H1 (cell line): Measurements from ENCODE around the gene THOC6. TPM values are rescaled to one million over a fixed set of nuclear protein-coding genes. Genes with fewer than 3 reads are reported as not detected.

ENCODE experiments used
- CREB1 ChIP-seq: IDR thresholded peaks from 2 replicates; pipeline ENCODE4 v1.6.1; 2012; ENCODE audit warnings: inconsistent platforms
- GABPA ChIP-seq: IDR thresholded peaks from 2 replicates; pipeline ENCODE4 v1.6.1; 2011; ENCODE audit warnings: mild to moderate bottlenecking, low read length, moderate library complexity, borderline replicate concordance; ENCODE audit not compliant: insufficient read depth
- JUN ChIP-seq: IDR thresholded peaks from 2 replicates; pipeline ENCODE4 v1.6.1; 2011; ENCODE audit warnings: low read depth, mild to moderate bottlenecking, improper control_type of control experiment, low read length
- JUND ChIP-seq: IDR thresholded peaks from 2 replicates; pipeline ENCODE4 v1.6.1; 2011; ENCODE audit warnings: mild to moderate bottlenecking, improper control_type of control experiment, low read length
- KDM1A ChIP-seq: fragments of 200-600, 300-600 bp; sonication (generic); IDR thresholded peaks from 2 replicates; pipeline ENCODE4 v1.7.1; 2016; ENCODE audit warnings: mild to moderate bottlenecking, low read length, borderline replicate concordance
- KDM4A ChIP-seq: IDR thresholded peaks from one replicate; pipeline ENCODE4 v1.7.1; 2012; ENCODE audit warnings: low read depth, mild to moderate bottlenecking, moderate library complexity, low read length, inconsistent platforms; ENCODE audit not compliant: severe bottlenecking
- NANOG ChIP-seq: IDR thresholded peaks from 2 replicates; pipeline ENCODE4 v1.6.1; 2011; ENCODE audit warnings: low read length, low read depth, mild to moderate bottlenecking, inconsistent platforms; ENCODE audit not compliant: insufficient read depth, poor library complexity, severe bottlenecking
- RNF2 ChIP-seq: fragments of 200-900, 300-1000 bp; sonication (generic); IDR thresholded peaks from 2 replicates; pipeline ENCODE4 v1.7.1; 2016; ENCODE audit warnings: borderline replicate concordance, low read depth, mild to moderate bottlenecking, antibody characterized with exemption, low read length; ENCODE audit not compliant: poor library complexity, severe bottlenecking; ENCODE audit errors: missing control alignments
- SIRT6 ChIP-seq: IDR thresholded peaks from one replicate; pipeline ENCODE4 v1.7.1; 2012; ENCODE audit warnings: low read length, inconsistent platforms
- SP1 ChIP-seq: IDR thresholded peaks from 2 replicates; pipeline ENCODE4 v1.6.1; 2011; ENCODE audit warnings: low read depth, low read length
- SP4 ChIP-seq: IDR thresholded peaks from 2 replicates; pipeline ENCODE4 v1.6.1; 2012; ENCODE audit warnings: low read length, inconsistent platforms
- TCF12 ChIP-seq: IDR thresholded peaks from 2 replicates; pipeline ENCODE4 v1.6.1; 2011; ENCODE audit warnings: low read depth, mild to moderate bottlenecking, low read length
- TEAD4 ChIP-seq: IDR thresholded peaks from 2 replicates; pipeline ENCODE4 v1.6.1; 2012; ENCODE audit warnings: low read depth, low read length, inconsistent platforms, mixed read lengths
- ZNF274 ChIP-seq: IDR thresholded peaks from 2 replicates; pipeline ENCODE4 v1.7.0; 2012; ENCODE audit warnings: low read length, borderline replicate concordance; ENCODE audit errors: extremely low read depth
- polyA plus RNA-seq, 7 experiments: library from polyadenylated mRNA; depleted of rRNA in 3 of 7; stranded (reverse) in 5 of 7; unstranded in 2 of 7; fragments of >200 nt in 5 of 7; fragments of 200-250 nt in 2 of 7; gene quantifications; 1 replicate in 5 of 7; 2 replicates in 1 of 7; 4 replicates in 1 of 7; pipeline versions ENCODE4 v1.2.1 to v1.2.3, GENCODE V29; 2011 to 2013; ENCODE audit warnings: missing spikeins in 2 of 7, mixed read lengths in 2 of 7
- total RNA-seq: library from RNA; stranded (reverse); fragmentation: NEBNext Ultra II Directional; extraction: Animal tissue kit (Norgen Biotek cat#: 25700); gene quantifications from 2 replicates; pipeline ENCODE4 v1.2.1, GENCODE V29; 2021
- TF ChIP-seq, protein P1 (sequence below), 3 experiments: IDR thresholded peaks; 1 replicate in 2 of 3; 2 replicates in 1 of 3; pipeline versions ENCODE4 v1.5.1 to v1.6.1; 2011; ENCODE audit warnings: low read length in 3 of 3, mild to moderate bottlenecking in 3 of 3, inconsistent platforms in 2 of 3, low read depth in 1 of 3, moderate library complexity in 1 of 3; ENCODE audit not compliant: insufficient read depth in 1 of 3; ENCODE audit errors: control extremely low read depth in 1 of 3
- TF ChIP-seq, protein P2 (sequence below): IDR thresholded peaks from 2 replicates; pipeline ENCODE4 v1.6.1; 2012; ENCODE audit warnings: inconsistent platforms
- TF ChIP-seq, protein P3 (sequence below): IDR thresholded peaks from 2 replicates; pipeline ENCODE4 v1.6.1; 2012; ENCODE audit warnings: low read length, inconsistent platforms
- TF ChIP-seq, protein P4 (sequence below): IDR thresholded peaks from 2 replicates; pipeline ENCODE4 v1.6.1; 2012; ENCODE audit warnings: inconsistent platforms

The THOC6 gene
- total and polyA plus RNA-seq, 2 of the 8 experiments (the other 6 are each of a cell fraction or from before 2014, with no cell fraction given) = 78.5 to 111 TPM

DNA sequence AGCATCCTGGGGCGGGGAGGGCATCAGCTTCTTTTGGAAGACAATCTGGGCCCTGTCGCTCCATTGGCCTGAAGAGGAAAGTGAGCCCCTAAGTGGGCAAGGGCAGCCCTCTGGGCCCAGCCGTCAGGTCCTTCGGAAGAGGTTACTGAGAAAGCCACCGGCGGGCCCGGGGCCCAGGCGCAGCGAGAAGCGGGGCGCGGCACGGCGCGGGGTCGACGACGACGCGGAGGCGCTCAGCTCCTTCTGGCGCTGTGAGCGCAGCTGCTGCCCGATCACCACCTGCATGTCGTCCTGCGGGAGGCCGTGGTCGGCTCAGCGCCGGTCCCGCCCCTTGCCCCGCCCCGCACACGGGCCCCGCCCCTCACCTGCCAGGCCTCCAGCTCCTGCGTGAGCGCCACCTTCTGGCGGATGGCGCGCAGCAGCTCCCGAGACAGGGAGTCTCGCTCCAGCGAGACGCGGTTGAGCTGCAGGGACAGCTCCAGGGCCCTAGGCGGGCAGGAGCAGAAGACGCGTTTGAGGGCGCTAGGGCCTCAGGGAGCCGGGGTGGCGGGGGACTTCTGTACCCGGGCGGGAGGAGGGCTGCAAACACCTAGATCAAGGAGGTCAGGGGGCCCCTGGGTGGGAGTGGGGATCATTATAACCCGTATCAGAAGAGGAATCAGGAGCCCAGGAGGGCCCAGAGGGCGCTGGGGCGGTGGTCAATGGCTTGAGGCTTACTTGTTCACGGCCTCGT, 4.3 kb downstream of the THOC6 start (continued):
- TF ChIP-seq, protein P1, sequence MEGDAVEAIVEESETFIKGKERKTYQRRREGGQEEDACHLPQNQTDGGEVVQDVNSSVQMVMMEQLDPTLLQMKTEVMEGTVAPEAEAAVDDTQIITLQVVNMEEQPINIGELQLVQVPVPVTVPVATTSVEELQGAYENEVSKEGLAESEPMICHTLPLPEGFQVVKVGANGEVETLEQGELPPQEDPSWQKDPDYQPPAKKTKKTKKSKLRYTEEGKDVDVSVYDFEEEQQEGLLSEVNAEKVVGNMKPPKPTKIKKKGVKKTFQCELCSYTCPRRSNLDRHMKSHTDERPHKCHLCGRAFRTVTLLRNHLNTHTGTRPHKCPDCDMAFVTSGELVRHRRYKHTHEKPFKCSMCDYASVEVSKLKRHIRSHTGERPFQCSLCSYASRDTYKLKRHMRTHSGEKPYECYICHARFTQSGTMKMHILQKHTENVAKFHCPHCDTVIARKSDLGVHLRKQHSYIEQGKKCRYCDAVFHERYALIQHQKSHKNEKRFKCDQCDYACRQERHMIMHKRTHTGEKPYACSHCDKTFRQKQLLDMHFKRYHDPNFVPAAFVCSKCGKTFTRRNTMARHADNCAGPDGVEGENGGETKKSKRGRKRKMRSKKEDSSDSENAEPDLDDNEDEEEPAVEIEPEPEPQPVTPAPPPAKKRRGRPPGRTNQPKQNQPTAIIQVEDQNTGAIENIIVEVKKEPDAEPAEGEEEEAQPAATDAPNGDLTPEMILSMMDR (IDR thresholded peaks at IDR 0.05; ENCODE audit: control extremely low read depth in 1 of 3, insufficient read depth in 1 of 3, low read depth in 1 of 3, low read length in 3 of 3) = peak; percentile 85 to 95 (median 94)
- TF ChIP-seq JUND (no peak), TCF12 (no peak), TEAD4 (no peak), ZNF274 (no peak), GABPA (no peak), SIRT6 (no peak), KDM1A (no peak), SP1 (no peak), CREB1 (peak; percentile 52; the same call in 1 of the 2 replicates), SP4 (peak; percentile 79; the same call in 1 of the 2 replicates), NANOG (no peak), KDM4A (no peak), JUN (no peak), RNF2 (no peak)
- TF ChIP-seq, protein P2, sequence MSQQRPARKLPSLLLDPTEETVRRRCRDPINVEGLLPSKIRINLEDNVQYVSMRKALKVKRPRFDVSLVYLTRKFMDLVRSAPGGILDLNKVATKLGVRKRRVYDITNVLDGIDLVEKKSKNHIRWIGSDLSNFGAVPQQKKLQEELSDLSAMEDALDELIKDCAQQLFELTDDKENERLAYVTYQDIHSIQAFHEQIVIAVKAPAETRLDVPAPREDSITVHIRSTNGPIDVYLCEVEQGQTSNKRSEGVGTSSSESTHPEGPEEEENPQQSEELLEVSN = no peak
- TF ChIP-seq, protein P3, sequence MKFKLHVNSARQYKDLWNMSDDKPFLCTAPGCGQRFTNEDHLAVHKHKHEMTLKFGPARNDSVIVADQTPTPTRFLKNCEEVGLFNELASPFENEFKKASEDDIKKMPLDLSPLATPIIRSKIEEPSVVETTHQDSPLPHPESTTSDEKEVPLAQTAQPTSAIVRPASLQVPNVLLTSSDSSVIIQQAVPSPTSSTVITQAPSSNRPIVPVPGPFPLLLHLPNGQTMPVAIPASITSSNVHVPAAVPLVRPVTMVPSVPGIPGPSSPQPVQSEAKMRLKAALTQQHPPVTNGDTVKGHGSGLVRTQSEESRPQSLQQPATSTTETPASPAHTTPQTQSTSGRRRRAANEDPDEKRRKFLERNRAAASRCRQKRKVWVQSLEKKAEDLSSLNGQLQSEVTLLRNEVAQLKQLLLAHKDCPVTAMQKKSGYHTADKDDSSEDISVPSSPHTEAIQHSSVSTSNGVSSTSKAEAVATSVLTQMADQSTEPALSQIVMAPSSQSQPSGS = no peak
- TF ChIP-seq, protein P4, sequence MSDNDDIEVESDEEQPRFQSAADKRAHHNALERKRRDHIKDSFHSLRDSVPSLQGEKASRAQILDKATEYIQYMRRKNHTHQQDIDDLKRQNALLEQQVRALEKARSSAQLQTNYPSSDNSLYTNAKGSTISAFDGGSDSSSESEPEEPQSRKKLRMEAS = peak; percentile 80
